Erythroblast (primary cell): Measurements from ENCODE around the gene HNF1A.

Source experiments
- GATA1 ChIP-seq: IDR thresholded peaks from 2 replicates; pipeline ENCODE4 v1.6.1; 2011; ENCODE audit warnings: low read depth, mild to moderate bottlenecking, control low read depth, low read length, moderate library complexity
- POLR2A ChIP-seq: IDR thresholded peaks from 2 replicates; pipeline ENCODE4 v1.6.1; 2011; ENCODE audit warnings: mild to moderate bottlenecking, low read length

DNA sequence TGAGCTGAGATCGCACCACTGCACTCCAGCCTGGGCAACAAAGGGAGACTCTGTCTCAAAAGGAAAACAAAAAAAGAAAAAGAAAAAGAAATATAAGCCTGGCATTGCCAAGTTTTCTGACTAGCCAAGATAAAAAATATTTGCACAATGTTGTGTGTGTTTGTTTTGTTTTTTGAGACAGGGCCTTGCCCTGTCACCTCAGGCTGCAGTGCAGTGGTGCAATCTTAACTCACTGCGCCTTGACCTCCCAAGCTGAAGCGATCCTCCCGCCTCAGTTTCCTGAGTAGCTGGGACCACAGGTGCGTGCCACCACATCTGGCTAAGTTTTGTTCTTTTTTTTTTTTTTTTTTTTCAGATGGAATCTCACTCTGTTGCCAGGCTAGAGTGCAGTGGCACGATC, 43.4 kb downstream of the HNF1A start:
- TF ChIP-seq POLR2A: no peak
- no peak for TF ChIP-seq GATA1
